Trophoblast cell (in vitro differentiated cells and primary cell): ENCODE data around the gene UBALD1.

ENCODE experiments used
- DNase-seq, 2 donors: peaks; one replicate each; pipeline ENCODE4 v3.0.0-alpha.2; 2016
- H2AFZ ChIP-seq: 2 replicates; pipeline ENCODE4 v1.6.1; 2013; ENCODE audit warnings: low read length, moderate library complexity, mild to moderate bottlenecking; ENCODE audit not compliant: insufficient read depth, poor library complexity
- H2AK5ac ChIP-seq: 2 replicates; pipeline ENCODE4 v1.6.1; 2013; ENCODE audit warnings: mild to moderate bottlenecking, low read length
- H2BK120ac ChIP-seq: 2 replicates; pipeline ENCODE4 v1.6.1; 2013; ENCODE audit warnings: low read length, mild to moderate bottlenecking, moderate library complexity; ENCODE audit not compliant: insufficient read depth, poor library complexity
- H2BK12ac ChIP-seq: 2 replicates; pipeline ENCODE4 v1.6.1; 2013; ENCODE audit warnings: mild to moderate bottlenecking, low read length, moderate library complexity
- H2BK5ac ChIP-seq: 2 replicates; pipeline ENCODE4 v1.6.1; 2013; ENCODE audit warnings: low read length, low read depth, moderate library complexity, mild to moderate bottlenecking; ENCODE audit not compliant: poor library complexity
- H3K14ac ChIP-seq: 2 replicates; pipeline ENCODE4 v1.6.1; 2013; ENCODE audit warnings: mild to moderate bottlenecking, low read length
- H3K18ac ChIP-seq: 2 replicates; pipeline ENCODE4 v1.6.1; 2013; ENCODE audit warnings: mild to moderate bottlenecking, low read length
- H3K23ac ChIP-seq: 2 replicates; pipeline ENCODE4 v1.6.1; 2013; ENCODE audit warnings: low read length
- H3K27ac ChIP-seq: 2 replicates; pipeline ENCODE4 v1.5.1; 2013; ENCODE audit warnings: low read depth, mild to moderate bottlenecking, inconsistent platforms, low read length, moderate library complexity
- H3K27me3 ChIP-seq: 2 replicates; pipeline ENCODE4 v1.6.1; 2013; ENCODE audit warnings: inconsistent platforms, mild to moderate bottlenecking, low read length, moderate library complexity; ENCODE audit not compliant: insufficient read depth
- H3K36me3 ChIP-seq, 2 experiments: 1 replicate in 1 of 2; 2 replicates in 1 of 2; pipeline ENCODE4 v1.6.1; 2013; ENCODE audit warnings: low read length in 2 of 2, mild to moderate bottlenecking in 2 of 2, moderate library complexity in 1 of 2; ENCODE audit not compliant: insufficient read depth in 2 of 2, control insufficient read depth in 1 of 2
- H3K4ac ChIP-seq: 2 replicates; pipeline ENCODE4 v1.6.1; 2013; ENCODE audit warnings: low read depth, mild to moderate bottlenecking, low read length, moderate library complexity
- H3K4me1 ChIP-seq, 2 experiments: 1 replicate in 1 of 2; 2 replicates in 1 of 2; pipeline ENCODE4 v1.6.1; 2013; ENCODE audit warnings: low read length in 2 of 2, mild to moderate bottlenecking in 2 of 2, moderate library complexity in 1 of 2; ENCODE audit not compliant: insufficient read depth in 2 of 2, control insufficient read depth in 1 of 2
- H3K4me2 ChIP-seq: 2 replicates; pipeline ENCODE4 v1.6.1; 2013; ENCODE audit warnings: inconsistent platforms, mild to moderate bottlenecking, low read length, moderate library complexity
- H3K4me3 ChIP-seq: 2 replicates; pipeline ENCODE4 v1.5.1; 2013; ENCODE audit warnings: mild to moderate bottlenecking, low read depth, low read length, inconsistent platforms
- H3K79me1 ChIP-seq: one replicate; pipeline ENCODE4 v1.6.1; 2013; ENCODE audit warnings: low read length
- H3K79me2 ChIP-seq: 2 replicates; pipeline ENCODE4 v1.6.1; 2013; ENCODE audit warnings: low read length, mild to moderate bottlenecking; ENCODE audit not compliant: control insufficient read depth, insufficient read depth, poor library complexity
- H3K9ac ChIP-seq: 2 replicates; pipeline ENCODE4 v1.6.1; 2013; ENCODE audit warnings: mild to moderate bottlenecking, low read length
- H3K9me3 ChIP-seq: 2 replicates; pipeline ENCODE4 v1.6.1; 2013; ENCODE audit warnings: low read depth, mild to moderate bottlenecking, control low read depth, inconsistent platforms, low read length; ENCODE audit not compliant: insufficient read depth
- H4K12ac ChIP-seq: 2 replicates; pipeline ENCODE4 v1.6.1; 2013; ENCODE audit warnings: low read depth, mild to moderate bottlenecking, low read length, moderate library complexity
- H4K8ac ChIP-seq: 2 replicates; pipeline ENCODE4 v1.6.1; 2013; ENCODE audit warnings: low read depth, mild to moderate bottlenecking, low read length, moderate library complexity
- H4K91ac ChIP-seq: one replicate; pipeline ENCODE4 v1.6.1; 2013; ENCODE audit warnings: low read depth, mild to moderate bottlenecking, low read length, moderate library complexity
- WGBS: extraction: QIAGEN DNeasy Blood & Tissue Kit; methylation state at CpG from one replicate; pipeline ENCODE4 v1.1.7; 2013; ENCODE audit warnings: missing lambda C conversion rate; ENCODE audit not compliant: insufficient read length, insufficient coverage; ENCODE audit errors: extremely low coverage; 5-methylcytosine and 5-hydroxymethylcytosine counted together

Gene UBALD1

GRCh38 chr16:4615384-4616046, 827 bp upstream of the UBALD1 start:
- peak overlapping the region; percentile 91 for H4K91ac ChIP-seq
- H2BK120ac ChIP-seq, result peak overlapping the region; percentile 73
- H4K8ac ChIP-seq, result peak overlapping the region; percentile 99
- H3K27me3 ChIP-seq, result no peaks in the 10 kb centered on the region
- H2BK5ac ChIP-seq, result peak overlapping the region; percentile 47
- peaks cover 30% of the 10 kb centered on the region for H3K79me2 ChIP-seq
- peak overlapping the region; percentile 84 for H2AK5ac ChIP-seq
- no peak overlapping the region for H3K23ac ChIP-seq
- H3K4me1 ChIP-seq, result peaks cover 21 to 35% of the 10 kb centered on the region in 2 experiments
- H3K4ac ChIP-seq, result peak overlapping the region; percentile 57
- H3K14ac ChIP-seq, result peak overlapping the region; percentile 91
- H3K4me3 ChIP-seq, result peak overlapping the region; percentile 34
- H3K9me3 ChIP-seq, result no peaks in the 10 kb centered on the region
- peak overlapping the region; percentile 97 for H4K12ac ChIP-seq
- H2AFZ ChIP-seq, result peak overlapping the region; percentile 98
- H3K4me2 ChIP-seq, result peak overlapping the region; percentile 91
- WGBS, result no CpG with 5 or more reads among the region's 39 CpGs
- peak overlapping the region; percentile 74 for H3K27ac ChIP-seq
- H2BK12ac ChIP-seq, result peak overlapping the region; percentile 47
- H3K9ac ChIP-seq, result peak overlapping the region; percentile 57
- H3K18ac ChIP-seq, result peak overlapping the region; percentile 94
- peaks cover 27% of the 10 kb centered on the region for H3K79me1 ChIP-seq
- peaks cover 0 to under 1% of the 10 kb centered on the region in 2 experiments for H3K36me3 ChIP-seq
- no peak for DNase-seq

- peak overlapping the region; percentile 99 for H3K4me3 ChIP-seq
- peak overlapping the region; percentile 89 for H4K8ac ChIP-seq
- peaks cover 32% of the 10 kb centered on the region for H3K79me2 ChIP-seq
- peak overlapping the region; percentile 91 for H3K4me2 ChIP-seq
- WGBS, result no CpG with 5 or more reads among the region's 92 CpGs
- H3K9ac ChIP-seq, result peak overlapping the region; percentile 99
- H3K36me3 ChIP-seq, result peaks cover 14 to 16% of the 10 kb centered on the region in 2 experiments
- peak overlapping the region; percentile 94 for H4K12ac ChIP-seq
- no peaks in the 10 kb centered on the region for H3K27me3 ChIP-seq
- DNase-seq, result peak; percentile 12 to 47
- peak overlapping the region; percentile 72 for H3K27ac ChIP-seq
- peak overlapping the region; percentile 90 for H3K18ac ChIP-seq
- peak overlapping the region; percentile 89 for H2AK5ac ChIP-seq
- peak overlapping the region; percentile 90 for H3K4ac ChIP-seq
- H3K4me1 ChIP-seq, result peaks cover 21 to 35% of the 10 kb centered on the region in 2 experiments
- peak overlapping the region; percentile 51 for H2AFZ ChIP-seq
- peaks cover 27% of the 10 kb centered on the region for H3K79me1 ChIP-seq
- peak overlapping the region; percentile 84 for H2BK120ac ChIP-seq
- H3K23ac ChIP-seq, result no peak overlapping the region
- peak overlapping the region; percentile 75 for H4K91ac ChIP-seq
- H2BK12ac ChIP-seq, result no peak overlapping the region
- peak overlapping the region; percentile 94 for H3K14ac ChIP-seq
- no peaks in the 10 kb centered on the region for H3K9me3 ChIP-seq
- H2BK5ac ChIP-seq, result peak overlapping the region; percentile 74
Measured at GRCh38 chr16:4613636-4614570, 785 bp downstream of the UBALD1 start.

- Histone ChIP-seq H3K4ac (peak overlapping the region; percentile 68), H3K4me1 (peaks cover 21 to 35% of the 10 kb centered on the region in 2 experiments), H3K79me1 (peaks cover 27% of the 10 kb centered on the region), H2BK120ac (peak overlapping the region; percentile 16), H4K91ac (peak overlapping the region; percentile 47), H3K23ac (no peak overlapping the region), H3K14ac (peak overlapping the region; percentile 38), H2BK5ac (peak overlapping the region; percentile 32), H2BK12ac (peak overlapping the region; percentile 1), H3K27ac (peak overlapping the region; percentile 72), H4K8ac (peak overlapping the region; percentile 31), H3K9me3 (no peaks in the 10 kb centered on the region), H3K27me3 (no peaks in the 10 kb centered on the region), H2AK5ac (peak overlapping the region; percentile 0), H2AFZ (peak overlapping the region; percentile 7), H3K79me2 (peaks cover 32% of the 10 kb centered on the region), H3K36me3 (peaks cover 22 to 23% of the 10 kb centered on the region in 2 experiments), H3K9ac (peak overlapping the region; percentile 99), H3K4me3 (peak overlapping the region; percentile 99), H3K4me2 (peak overlapping the region; percentile 91), H3K18ac (peak overlapping the region; percentile 57), H4K12ac (no peak overlapping the region)
- no CpG with 5 or more reads among the region's 14 CpGs for WGBS
- peak; percentile 96 to 97 for DNase-seq
Measured at GRCh38 chr16:4612977-4613635, 1.6 kb downstream of the UBALD1 start.

GRCh38 chr16:4612474-4612931, 2.2 kb downstream of the UBALD1 start:
- H3K9me3 ChIP-seq, result no peaks in the 10 kb centered on the region
- no peak overlapping the region for H2AFZ ChIP-seq
- H3K14ac ChIP-seq, result peak overlapping the region; percentile 7
- no peak overlapping the region for H4K91ac ChIP-seq
- H3K4me2 ChIP-seq, result peak overlapping the region; percentile 91
- WGBS, result no CpG with 5 or more reads among the region's 7 CpGs
- peaks cover 16 to 30% of the 10 kb centered on the region in 2 experiments for H3K4me1 ChIP-seq
- H4K12ac ChIP-seq, result no peak overlapping the region
- H3K4ac ChIP-seq, result peak overlapping the region; percentile 68
- H2BK120ac ChIP-seq, result no peak overlapping the region
- no peak overlapping the region for H2BK12ac ChIP-seq
- peaks cover 27% of the 10 kb centered on the region for H3K79me1 ChIP-seq
- no peak overlapping the region for H3K18ac ChIP-seq
- H3K9ac ChIP-seq, result no peak overlapping the region
- peak overlapping the region; percentile 38 for H3K27ac ChIP-seq
- H3K27me3 ChIP-seq, result no peaks in the 10 kb centered on the region
- no peak overlapping the region for H3K4me3 ChIP-seq
- no peak overlapping the region for H3K23ac ChIP-seq
- no peak overlapping the region for H4K8ac ChIP-seq
- DNase-seq, result no peak
- no peak overlapping the region for H2AK5ac ChIP-seq
- no peak overlapping the region for H2BK5ac ChIP-seq
- peaks cover 27 to 29% of the 10 kb centered on the region in 2 experiments for H3K36me3 ChIP-seq
- H3K79me2 ChIP-seq, result peaks cover 32% of the 10 kb centered on the region
